ENCODE results near the gene USP47. TPM values are rescaled to one million over a fixed set of nuclear protein-coding genes. Genes with fewer than 3 reads are reported as not detected.

Gene USP47
- total and polyA plus RNA-seq, 9 of the 15 experiments (the other 6 are each of a cell fraction or from before 2014, with no cell fraction given), result 13.1 to 63.6 (median 34.7) TPM

DNA sequence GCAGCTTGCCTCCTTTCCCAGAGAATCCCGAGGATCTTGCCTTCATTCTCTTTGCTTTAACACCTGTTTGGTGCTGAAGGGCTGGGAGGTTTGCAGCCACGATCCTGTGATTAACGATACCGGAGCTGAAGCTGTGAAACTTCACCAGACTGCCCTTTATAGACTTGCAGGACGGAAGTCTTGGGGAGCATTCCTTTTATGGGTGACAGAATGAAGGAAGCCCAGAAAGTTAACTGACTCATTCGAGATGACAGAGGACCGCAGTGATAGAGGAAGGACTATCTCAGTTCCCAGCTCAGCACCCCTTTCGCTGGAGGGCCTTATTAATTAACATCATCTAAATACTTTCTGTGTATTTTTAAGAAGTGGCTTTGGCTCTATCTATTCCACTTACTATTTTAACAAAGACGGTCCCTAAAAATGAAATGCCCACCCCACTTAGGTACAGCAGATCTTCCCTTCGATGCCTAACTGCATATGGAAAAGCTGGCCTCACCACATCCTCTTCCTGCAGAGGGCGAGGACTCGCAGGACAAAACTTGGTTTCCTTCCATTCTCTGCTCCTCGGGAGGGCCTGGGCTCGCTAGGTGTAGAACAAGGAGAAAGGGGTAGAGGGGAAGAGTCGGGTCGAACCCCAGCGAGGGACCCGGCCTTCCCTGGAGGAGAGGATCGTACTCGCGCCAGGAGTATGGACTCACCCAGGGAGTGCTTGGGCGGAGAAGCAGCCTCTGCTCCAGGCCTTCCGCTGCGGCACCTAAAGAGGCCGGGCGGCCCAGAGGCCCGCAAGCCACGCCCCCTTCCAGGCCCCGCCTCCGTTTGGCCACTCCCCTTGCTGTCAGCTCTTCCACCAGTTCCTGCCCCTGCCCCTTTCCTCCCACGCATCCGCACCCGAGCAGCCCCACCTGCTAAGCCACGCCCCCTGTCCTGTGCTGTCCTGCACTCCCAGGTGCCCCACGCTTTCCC, 30.7 kb upstream of the USP47 start (continued):
- TF ChIP-seq ID3 (CRISPR knock-in tag; IDR thresholded peaks at IDR 0.05) (no peak), ID3 (tag; IDR thresholded peaks at IDR 0.05) (no peak), FOXJ3 (CRISPR knock-in tag; IDR thresholded peaks at IDR 0.05) (no peak), PTTG1 (tag; IDR thresholded peaks at IDR 0.05; ENCODE audit: low read depth) (no peak), L3MBTL2 (IDR thresholded peaks at IDR 0.05) (peak; percentile 63; the same call in 1 of the 2 replicates), KLF10 (CRISPR knock-in tag; IDR thresholded peaks at IDR 0.05) (no peak), RBM15 (IDR thresholded peaks at IDR 0.05; ENCODE audit: insufficient read depth, low read length) (no peak), ZNF316 (IDR thresholded peaks at IDR 0.05) (no peak), HINFP (tag; conservative IDR thresholded peaks at IDR 0.05; ENCODE audit: low read depth) (no peak), ZNF699 (CRISPR knock-in tag; IDR thresholded peaks at IDR 0.05; ENCODE audit: insufficient replicate concordance) (no peak), KDM1A (IDR thresholded peaks at IDR 0.05) (no peak), SAP30 (IDR thresholded peaks at IDR 0.05; ENCODE audit: borderline replicate concordance, insufficient read depth, low read depth, low read length, poor library complexity, severe bottlenecking) (no peak), NR2C1 (IDR thresholded peaks at IDR 0.05) (no peak), NR2C1 (tag; IDR thresholded peaks at IDR 0.05) (no peak), ZNF695 (CRISPR knock-in tag; IDR thresholded peaks at IDR 0.05) (no peak), NR1H2 (CRISPR knock-in tag; IDR thresholded peaks at IDR 0.05) (no peak), GTF2F1 (IDR thresholded peaks at IDR 0.05; ENCODE audit: low read depth, low read length) (no peak), PHF8 (IDR thresholded peaks at IDR 0.05; ENCODE audit: borderline replicate concordance, low read length) (peak; percentile 69; the same call in 1 of the 2 replicates), MEF2D (tag; conservative IDR thresholded peaks at IDR 0.05; ENCODE audit: low read depth) (no peak), RBFOX2 (IDR thresholded peaks at IDR 0.05; ENCODE audit: low read depth, low read length) (peak; percentile 87)
- TF ChIP-seq, protein P1, sequence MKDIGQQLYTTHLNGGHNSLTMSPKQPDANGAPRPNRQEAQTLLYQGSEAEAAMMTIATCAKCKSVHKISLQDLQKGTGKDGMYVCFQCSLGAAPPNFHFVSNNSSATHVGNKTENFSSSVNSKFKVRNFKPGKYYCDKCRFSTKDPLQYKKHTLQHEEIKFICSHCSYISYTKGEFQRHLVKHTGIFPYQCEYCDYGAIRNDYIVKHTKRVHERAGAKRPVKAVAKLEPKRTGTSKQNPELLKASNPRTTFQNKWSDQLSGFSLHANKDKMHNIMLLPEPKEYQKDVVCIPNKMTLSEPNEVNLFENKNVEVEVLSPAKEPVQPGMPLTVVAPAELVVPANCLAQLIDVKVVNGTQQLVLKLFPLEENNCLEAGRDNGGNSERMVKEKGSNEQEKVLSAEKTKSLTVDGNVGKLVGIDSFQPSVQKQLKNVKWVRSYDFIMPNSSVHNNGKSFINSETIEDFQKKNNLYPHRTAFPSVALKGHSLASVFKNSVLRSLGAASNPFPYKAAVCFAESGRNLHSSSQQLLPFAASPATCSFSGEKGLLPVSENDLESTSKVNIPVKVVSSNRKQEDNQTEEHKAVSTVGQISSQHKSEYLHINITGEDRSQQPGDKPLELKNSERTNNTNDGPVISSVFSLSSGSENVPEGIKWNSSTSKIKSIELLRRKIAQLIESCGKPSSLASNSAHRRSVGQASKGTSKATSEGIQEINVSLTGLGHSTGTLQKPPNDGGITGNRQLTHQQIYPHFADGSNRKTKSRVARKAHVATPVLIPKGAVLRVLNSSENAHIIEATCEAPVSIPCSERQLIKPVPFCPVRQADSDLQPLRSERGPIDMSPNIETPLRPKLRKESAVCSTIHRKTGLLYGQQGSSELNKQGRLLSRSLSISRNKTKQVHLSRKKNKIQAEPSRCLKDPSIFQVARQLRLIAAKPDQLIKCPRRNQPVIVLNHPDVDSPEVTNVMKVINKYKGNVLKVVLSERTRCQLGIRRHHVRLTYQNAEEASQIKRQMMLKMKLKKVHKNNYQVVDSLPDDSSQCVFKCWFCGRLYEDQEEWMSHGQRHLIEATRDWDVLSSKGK (CRISPR knock-in tag; IDR thresholded peaks at IDR 0.05), result no peak
- TF ChIP-seq, protein P2, sequence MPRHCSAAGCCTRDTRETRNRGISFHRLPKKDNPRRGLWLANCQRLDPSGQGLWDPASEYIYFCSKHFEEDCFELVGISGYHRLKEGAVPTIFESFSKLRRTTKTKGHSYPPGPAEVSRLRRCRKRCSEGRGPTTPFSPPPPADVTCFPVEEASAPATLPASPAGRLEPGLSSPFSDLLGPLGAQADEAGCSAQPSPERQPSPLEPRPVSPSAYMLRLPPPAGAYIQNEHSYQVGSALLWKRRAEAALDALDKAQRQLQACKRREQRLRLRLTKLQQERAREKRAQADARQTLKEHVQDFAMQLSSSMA (CRISPR knock-in tag; IDR thresholded peaks at IDR 0.05), result no peak
